GM19452 (cell line): ENCODE data around the gene HHATL.

Experiments
- ATAC-seq: cut with Tn5 transposase; IDR thresholded peaks from one replicate; pipeline ENCODE4 v1.9.1; 2021; ENCODE audit not compliant: unreplicated experiment

HHATL gene

DNA sequence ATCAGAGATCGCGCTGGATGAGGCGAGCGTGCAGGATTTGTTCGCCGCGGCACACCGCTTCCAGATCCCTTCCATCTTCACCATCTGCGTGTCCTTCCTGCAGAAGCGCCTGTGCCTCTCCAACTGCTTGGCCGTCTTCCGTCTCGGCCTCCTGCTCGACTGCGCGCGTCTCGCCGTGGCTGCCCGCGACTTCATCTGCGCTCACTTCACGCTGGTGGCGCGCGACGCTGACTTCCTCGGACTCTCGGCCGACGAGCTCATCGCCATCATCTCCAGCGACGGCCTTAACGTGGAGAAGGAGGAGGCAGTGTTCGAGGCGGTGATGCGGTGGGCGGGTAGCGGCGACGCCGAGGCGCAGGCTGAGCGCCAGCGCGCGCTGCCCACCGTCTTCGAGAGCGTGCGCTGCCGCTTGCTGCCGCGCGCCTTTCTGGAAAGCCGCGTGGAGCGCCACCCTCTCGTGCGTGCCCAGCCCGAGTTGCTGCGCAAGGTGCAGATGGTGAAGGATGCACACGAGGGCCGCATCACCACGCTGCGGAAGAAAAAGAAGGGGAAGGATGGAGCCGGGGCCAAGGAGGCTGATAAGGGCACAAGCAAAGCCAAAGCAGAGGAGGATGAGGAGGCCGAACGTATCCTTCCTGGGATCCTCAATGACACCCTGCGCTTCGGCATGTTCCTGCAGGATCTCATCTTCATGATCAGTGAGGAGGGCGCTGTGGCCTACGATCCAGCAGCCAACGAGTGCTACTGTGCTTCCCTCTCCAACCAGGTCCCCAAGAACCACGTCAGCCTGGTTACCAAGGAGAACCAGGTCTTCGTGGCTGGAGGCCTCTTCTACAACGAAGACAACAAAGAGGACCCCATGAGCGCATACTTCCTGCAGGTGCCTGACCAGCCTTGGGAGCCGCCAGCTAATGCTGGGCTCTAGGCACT lies 16.4 kb downstream of the HHATL start:
- ATAC-seq, result no peak

DNA sequence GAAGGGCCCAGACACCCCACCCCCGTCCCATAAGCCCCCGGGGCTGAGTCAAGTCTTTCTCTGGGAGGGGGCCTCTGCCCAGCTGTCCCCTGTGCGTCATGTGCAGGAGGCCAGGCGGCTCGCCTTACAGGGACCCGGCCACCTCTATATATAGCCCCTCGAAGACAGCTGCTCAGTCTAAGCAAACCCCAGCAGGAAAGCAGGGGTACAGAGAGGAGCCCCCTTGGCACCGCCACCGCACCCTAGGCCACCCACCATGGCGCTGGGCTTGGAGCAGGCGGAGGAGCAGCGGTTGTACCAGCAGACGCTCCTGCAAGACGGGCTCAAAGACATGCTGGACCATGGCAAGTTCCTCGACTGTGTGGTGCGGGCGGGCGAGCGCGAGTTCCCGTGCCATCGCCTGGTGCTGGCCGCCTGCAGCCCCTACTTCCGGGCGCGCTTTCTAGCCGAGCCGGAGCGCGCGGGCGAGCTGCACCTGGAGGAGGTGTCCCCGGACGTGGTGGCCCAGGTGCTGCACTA lies 17.2 kb downstream of the HHATL start, which contains the start of gene KLHL40:
KLHL40 (plus strand) TSS at position 175 of the 519 bp plus-strand sequence; CDS start at position 257, 82 bp downstream.
- ATAC-seq, result no peak

DNA sequence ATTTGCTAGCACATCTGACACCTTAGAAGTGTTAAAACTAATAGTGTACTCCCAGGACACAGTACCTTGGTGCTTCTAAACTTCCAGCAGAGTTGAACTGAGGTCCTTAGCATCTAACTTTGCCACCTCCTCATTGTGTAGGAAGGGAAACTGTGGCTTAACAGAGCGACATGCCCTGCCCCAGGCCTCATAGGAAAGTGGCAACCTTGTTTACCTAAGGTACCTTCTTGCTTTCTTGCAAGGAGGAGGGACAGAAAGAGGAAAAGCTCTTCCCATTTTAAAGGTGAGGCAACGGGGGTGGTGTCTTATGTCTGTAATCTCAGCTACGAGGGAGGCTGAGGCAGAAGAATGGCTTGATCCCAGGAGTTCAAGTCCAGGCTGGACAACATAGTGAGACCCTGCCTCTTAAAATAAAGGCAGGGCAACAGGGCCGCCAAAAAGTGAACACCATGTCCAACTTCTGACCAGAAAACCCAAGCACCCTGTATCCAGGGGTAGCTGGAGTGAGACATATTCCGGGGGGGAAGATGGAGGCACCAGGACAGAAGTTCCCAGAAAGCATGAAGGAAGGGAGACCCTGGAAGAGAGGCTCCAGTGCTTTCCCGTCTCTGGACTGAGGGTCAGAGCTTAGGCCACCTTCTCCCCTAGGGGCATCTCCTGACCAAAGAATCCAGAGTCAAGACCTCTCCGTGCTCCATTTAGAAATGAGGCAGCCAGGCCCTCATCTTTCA lies 17.8 kb downstream of the HHATL start:
- no peak for ATAC-seq

DNA sequence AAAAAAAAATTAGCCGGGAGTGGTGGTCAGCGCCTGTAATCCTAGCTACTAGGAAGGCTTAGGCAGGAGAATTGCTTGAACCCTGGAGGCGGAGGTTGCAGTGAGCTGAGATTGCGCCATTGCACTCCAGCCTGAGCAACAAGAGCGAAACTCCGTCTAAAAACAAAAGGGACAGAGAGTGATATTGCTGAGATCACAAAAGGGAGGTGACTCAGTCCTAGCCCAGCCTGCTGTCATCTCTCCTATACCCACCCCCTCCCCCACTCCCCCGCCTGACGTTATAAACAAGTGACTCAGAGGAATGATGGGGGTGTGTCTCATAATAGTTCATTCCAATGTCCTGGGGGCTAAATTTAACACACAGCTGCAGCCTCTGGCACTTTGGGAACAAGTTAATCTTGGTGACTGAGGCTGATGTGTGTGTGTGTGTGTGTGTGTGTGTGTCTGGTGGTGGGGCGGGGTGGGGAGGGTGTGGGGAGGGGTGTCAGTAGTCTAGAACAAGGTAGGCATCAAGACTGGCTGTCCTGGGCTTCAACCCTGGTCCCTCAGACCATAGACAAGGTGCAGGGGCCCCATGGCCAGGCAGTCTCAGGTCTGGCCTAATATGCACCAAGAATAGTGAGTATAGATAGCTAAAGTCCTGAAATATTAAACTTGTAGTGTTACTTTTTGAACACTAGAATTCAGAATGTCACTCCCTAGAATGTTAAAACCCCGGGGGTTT lies 18.6 kb downstream of the HHATL start:
- ATAC-seq, result no peak

DNA sequence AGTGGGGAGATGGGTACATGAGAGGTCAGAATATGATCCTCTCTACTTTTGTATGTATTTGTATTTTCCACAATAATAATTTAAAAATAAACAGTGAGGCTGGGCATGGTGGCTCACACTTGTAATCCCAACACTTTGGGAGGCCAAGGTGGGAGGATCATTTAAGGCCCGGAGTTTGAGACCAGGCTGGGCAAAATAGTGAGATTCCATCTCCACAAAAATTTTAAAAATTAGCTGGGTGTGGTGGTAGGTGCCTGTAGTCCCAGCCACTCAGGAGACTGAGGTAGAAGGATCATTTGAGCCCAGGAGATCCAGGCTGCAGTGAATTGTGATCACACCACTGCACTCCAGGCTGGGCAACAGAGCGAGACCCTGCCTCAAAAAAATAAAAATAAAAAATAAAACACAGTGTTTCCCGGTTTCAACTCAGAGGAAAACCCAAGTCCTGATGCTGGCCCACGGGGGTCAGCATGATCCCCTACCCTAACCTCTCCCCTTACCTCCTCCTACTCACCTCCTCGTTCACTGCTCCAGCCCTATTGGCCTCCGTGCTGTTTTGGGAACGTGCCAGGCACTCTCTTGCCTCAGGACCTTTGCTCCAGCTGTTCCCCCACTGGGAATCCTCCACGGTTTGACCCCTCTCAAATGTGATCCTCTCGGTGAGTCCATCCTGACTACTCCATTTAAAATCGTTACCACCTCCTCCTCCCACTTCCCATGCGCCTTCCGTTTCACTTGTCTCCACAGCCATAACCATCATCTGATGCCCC lies 20.1 kb downstream of the HHATL start:
- ATAC-seq, result no peak

DNA sequence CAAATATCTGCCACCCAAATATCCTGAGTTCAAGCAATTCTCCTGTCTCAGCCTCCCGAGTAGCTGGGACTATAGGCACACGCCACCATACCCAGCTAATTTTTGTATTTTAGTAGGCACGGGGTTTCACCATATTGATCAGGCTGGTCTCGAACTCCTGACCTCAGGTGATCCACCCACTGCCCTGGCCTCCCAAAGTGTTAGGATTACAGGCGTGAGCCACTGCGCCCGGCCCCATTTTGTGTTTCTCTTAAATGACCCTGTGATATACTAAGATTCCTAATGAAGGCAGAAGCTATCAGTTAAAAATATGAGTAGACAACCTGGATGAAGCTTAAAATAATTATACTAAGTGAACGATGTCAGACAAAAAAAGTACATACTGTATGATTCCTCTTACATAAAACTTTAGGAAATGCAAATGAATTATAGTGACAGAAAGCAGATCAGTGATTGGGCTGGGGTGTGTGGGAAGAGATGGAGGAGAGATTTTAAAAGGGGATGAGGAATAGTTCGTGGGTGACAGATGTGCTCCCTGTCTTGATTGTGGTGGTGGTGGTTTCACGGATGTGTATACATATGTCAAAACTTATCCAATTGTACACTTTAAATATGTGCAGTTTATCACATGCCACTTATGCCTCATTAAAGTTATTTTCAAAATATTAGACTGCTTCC lies 21.1 kb downstream of the HHATL start:
- no peak for ATAC-seq

DNA sequence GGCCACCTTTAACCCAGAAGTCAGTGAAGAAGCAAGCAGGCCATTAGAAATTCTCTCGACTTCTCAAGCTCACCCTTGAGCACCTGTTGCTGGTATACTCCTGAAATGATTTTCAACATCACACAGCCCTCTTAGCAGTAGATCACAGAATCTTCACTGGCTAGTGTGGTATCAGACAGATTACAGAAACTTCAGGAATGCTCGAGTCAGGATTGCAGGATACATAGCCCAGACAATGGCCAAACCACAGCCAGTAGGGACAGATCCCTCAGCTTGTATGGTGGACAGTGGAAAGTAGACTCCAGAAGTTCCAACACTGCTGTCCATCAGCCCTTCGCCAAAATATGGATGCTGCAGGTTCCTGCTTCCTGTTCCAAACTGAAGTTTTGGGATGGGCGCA lies 21.8 kb downstream of the HHATL start:
- no peak for ATAC-seq

DNA sequence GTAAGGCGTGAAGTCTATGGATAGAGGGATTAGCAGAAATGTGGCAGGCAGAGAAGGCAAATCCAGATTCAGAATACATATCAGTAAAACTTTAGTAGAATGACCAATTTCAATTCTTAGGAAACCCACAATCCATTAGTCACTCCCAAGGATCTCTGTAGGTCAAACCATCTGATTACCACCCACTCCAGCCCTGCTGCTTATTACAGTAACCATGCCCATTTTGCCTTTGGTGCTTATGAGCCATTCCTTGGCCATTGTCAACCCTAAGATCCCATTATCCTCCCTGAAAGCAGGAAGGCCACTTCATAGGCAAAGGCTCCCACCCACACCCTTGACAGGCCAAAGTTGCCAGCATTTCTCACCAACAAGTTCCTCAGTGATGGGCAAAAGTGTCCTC lies 22.3 kb downstream of the HHATL start:
- no peak for ATAC-seq

DNA sequence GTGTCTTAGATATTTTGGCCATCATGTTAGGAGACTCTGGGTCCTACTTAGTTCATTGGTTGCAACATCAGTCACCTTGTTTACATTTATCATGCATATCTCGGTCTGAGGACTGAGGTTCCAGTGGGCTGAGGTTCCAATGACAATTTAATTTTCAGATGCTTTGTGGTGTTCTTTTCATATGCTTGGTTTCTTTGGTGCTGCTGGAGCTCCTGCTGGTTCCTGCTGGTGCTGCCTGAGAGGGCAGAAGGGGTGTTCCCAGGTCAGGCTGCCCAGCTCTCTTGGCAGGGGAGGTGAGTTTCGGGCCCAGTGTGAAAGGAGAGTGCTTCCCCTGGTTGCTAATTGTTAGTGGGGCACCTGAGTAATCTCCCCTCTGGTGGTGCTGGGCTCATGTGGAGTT lies 24.2 kb downstream of the HHATL start:
- no peak for ATAC-seq

DNA sequence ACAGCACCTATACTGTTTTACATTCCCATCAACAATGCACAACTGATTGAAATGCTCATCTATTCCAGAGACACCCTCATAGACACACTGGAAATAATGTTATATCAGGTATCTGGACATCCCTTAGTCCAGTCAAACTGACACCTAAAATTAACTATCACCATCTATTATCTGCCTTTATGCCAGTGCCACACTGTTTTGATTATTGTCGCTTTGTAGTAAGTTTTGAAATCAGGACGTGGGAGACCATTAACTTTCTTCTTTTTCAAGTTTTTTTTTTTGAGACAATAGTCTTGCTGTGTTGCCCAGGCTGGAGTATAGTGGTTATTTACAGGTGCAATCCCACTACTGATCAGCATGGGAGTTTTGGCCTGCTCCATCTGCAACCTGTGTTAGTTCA lies 26.7 kb downstream of the HHATL start:
- ATAC-seq, result no peak

DNA sequence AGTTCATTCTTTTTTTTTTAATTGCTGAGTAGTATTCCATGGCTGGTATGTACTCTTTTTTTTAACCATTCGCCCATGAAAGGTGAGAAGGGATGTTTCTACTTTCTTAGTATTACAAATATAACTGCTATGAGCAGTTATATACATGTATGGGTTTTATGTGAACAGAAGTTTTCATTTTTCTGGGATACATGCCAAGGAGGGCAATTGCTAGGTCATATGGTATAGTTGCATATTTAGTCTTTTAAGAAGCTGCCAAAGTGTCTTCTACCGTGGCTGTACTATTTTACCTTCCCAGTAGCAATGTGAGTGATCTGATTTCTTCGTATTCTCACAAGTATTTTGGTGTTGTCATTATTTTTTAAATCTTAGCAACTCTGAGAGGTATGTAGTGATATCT lies 28.5 kb downstream of the HHATL start:
- no peak for ATAC-seq

DNA sequence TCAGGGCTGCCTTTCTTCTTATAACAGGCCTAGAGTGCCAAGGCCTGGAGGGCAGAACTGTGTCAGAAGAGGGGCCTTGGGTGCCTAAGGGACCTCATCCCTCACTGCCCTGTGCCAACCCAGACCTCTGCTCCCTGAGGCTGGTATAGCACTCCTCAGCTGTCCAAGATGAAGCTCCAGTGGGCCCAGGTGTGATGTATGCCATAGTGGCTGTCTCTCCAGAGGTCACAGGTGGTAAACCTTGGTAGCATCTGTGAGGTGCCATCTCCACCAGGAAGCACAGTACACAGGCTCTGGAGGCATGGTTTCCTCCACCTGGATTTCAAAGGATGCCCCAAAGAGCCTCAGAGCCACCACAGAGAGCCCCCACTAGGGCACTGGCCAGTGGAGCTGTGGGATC lies 29.5 kb downstream of the HHATL start:
- no peak for ATAC-seq

DNA sequence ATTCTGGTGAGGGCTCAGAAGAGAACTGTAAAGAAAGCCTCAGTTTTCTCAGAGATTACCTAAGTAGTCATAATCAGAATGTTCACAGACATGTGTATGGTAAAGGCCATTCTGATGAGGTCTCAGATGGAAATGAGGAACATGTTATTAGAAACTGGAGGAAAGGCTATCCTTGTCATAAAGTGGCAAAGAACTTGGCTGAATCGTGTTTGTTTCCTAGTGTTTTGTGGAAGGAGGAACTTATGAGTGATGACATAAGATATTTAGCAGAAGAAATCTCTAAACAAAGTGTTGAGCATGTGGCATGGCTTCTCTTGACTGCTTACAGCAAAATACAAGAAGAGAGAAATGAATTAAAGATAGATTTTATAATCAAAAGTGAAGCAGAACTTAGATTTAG lies 30.1 kb downstream of the HHATL start:
- no peak for ATAC-seq

DNA sequence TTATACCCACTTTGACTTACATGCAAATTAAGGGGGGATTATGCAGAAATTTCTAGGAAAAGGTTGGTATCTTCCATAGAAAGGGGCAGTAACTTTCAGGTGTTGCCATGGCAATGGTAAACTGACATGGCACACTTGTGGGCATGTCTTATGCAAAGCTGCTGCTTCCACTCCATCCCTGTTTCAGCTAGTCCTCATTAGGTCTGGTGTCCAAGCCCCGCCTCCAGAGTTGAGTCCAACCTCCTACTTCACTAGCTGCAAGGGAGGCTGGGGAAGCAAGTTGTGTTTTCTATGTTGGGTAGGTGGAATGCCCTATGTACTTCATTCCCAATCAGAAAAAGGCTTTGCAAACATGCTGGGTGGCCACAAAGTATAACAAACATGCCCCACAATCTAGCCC lies 31.9 kb downstream of the HHATL start:
- ATAC-seq, result no peak

DNA sequence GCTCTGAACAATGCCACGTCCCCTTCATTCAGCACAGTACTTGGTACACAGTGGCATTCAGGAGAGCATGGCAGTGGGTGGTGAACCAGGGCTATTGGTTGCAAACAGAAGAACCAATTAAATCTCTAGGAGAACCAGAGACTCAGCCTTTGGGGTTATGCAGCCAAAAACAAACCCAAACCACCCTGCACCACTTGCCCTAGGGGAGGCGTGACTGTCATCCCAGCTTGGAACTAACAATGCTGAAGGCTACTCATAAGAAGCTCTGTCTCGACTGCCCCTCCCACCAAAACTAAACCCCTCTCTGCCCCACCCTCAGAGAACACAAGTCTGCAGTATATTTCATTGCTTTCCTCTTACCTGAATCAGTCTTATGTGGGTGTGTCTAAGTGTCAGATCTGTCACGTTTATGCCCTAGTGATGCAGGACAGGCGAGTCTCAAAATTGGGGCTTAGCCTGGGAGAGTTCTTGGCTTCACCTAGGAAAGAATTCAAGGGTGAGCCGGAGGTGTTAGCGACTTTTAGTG lies 32.5 kb downstream of the HHATL start:
- ATAC-seq, result no peak

DNA sequence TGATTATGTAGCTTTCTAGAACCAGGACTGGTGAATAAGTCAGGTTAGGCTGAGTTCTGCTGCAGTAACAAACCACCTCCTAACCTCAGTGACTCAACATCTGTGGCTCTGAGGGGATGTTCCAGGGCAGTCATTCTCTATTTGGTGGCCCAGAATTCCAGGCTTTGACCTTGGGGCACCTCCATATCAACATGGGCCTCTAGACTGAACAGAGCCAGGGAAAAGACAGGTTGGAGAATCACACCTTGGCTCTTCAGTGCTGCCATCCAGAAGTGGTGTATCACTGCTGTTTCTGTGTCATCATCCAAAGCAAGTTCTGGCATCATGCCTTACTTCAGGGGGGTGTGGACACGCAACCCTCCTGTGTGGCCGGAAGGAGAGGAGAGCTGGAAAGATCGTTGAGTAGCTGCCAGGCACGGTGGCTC lies 33.8 kb downstream of the HHATL start:
- ATAC-seq, result no peak

DNA sequence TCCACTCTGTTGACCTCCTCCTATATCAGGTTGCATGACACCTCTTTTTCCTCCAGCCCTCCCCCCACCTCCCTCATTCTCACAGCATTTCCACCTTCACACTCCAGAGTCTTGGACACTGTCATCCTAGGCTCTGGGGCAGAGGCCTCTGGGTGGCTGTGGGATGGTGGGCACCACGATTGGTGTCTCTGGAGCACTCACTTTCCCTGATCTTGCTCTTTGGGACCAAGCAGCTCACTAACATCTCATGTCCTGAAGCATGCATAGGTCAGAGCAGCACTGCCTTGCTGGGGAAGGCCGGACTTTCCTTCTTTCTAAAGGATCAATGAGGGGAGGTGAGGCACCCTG lies 34.2 kb downstream of the HHATL start:
- ATAC-seq, result no peak

DNA sequence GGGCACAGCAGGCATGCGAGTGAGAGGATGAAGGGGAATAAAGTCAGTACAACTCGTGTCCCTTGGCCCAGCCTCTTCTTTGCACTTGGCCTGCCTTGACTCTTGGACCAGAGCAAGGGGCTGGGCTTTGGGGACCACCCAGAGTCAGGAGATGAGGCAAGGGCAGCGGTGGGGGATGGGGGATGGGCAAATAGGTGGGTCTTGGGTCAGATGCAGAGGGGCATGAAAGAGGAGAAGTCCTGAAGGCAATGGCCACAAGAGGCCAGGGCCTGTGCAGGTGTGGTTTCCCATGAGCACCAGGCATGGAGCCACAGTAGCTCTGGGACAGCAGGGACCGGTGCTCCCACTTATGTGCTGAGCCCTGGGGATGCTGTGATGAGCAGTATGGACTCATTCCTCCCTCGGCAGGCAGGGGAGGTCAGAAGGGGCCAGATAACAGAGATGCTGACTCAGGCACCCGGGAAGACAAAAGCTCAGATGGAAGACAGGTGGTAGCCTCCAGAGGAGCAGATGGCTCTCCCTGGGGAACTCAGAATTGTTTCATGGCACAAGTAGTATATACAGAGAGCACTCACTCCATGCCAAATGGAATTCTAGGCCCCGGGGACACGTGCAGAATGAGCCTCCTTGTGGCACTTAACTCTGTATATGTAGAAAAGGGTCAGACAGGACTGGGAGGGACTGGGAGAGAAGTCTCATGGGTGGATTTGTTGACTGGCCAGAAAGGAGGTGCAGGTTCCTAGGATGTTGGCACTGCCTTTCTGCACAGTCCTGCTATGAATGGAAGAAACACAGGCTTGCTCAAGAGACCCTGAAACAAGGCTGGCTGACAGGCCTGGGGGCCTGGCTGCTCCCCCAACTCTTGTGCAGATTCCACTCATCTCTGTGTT lies 34.8 kb downstream of the HHATL start:
- ATAC-seq, result no peak

DNA sequence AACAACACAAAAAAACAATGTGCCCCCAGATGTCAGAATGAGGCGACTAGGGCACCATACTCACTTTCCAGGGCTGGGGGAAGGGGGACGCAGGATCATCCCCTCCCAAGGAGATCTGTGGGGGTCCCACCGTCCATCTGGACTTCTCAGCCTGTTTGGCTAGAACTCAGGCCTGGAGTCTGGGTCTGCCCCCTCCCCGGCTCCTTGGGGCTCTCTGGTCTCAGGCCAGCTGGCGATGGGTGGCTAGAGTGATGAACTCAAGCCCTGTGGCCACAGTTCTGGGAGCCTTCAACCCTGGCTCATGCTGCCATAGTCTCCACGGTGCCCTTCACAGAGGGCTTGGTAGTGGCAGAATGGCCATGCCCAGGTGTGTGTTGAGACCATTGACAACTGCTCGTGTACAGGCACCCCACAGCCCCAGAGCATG lies 35.5 kb downstream of the HHATL start:
- ATAC-seq, result no peak
